AG08395 (cell line): ENCODE results near the gene RRN3.
"Not testable (repeated sequence)": the region's sequence is repeated elsewhere in the genome, so short reads cannot be mapped to it uniquely, and the experiment has no call there.

Source experiments
- DNase-seq: peaks from one replicate; pipeline ENCODE4 v3.0.0; 2012; ENCODE audit warnings: mixed read lengths, low spot score

Gene RRN3

GRCh38 chr16:15093955-15094827 lies at the start of gene RRN3:
Gene RRN3 (minus strand): TSS chr16:15094272. CDS start chr16:15094233, 39 bp downstream.
- DNase-seq: peak; percentile 88

- DNase-seq: not testable (repeated sequence)
Measured at GRCh38 chr16:15143601-15144091, 49.6 kb upstream of the RRN3 start.

- not testable (repeated sequence) for DNase-seq
Measured at GRCh38 chr16:15142891-15143600, 49.0 kb upstream of the RRN3 start.

- not testable (repeated sequence) for DNase-seq
Measured at GRCh38 chr16:15142107-15142890, 48.2 kb upstream of the RRN3 start.

GRCh38 chr16:15141586-15141985 lies 47.5 kb upstream of the RRN3 start:
- no peak for DNase-seq

- DNase-seq: peak; percentile 13
Measured at GRCh38 chr16:15140444-15141365, 46.6 kb upstream of the RRN3 start.

- DNase-seq: not testable (repeated sequence)
Measured at GRCh38 chr16:15137514-15137913, 43.4 kb upstream of the RRN3 start.

- DNase-seq: not testable (repeated sequence)
Measured at GRCh38 chr16:15135483-15136360, 41.6 kb upstream of the RRN3 start.

- DNase-seq: not testable (repeated sequence)
Measured at GRCh38 chr16:15134752-15135482, 40.8 kb upstream of the RRN3 start.

GRCh38 chr16:15133554-15133953 lies 39.5 kb upstream of the RRN3 start:
- not testable (repeated sequence) for DNase-seq

- not testable (repeated sequence) for DNase-seq
Measured at GRCh38 chr16:15132719-15133428, 38.8 kb upstream of the RRN3 start.

GRCh38 chr16:15130943-15131700 lies 37.0 kb upstream of the RRN3 start:
- DNase-seq: not testable (repeated sequence)

- not testable (repeated sequence) for DNase-seq
Measured at GRCh38 chr16:15130256-15130932, 36.3 kb upstream of the RRN3 start.

- DNase-seq: not testable (repeated sequence)
Measured at GRCh38 chr16:15127641-15128425, 33.8 kb upstream of the RRN3 start.

GRCh38 chr16:15100372-15100987 lies 6.4 kb upstream of the RRN3 start:
- peak; percentile 1 for DNase-seq

GRCh38 chr16:15099366-15099909 lies 5.4 kb upstream of the RRN3 start:
- not testable (repeated sequence) for DNase-seq
